HG02763 (cell line): ENCODE measurements around the gene ARHGEF19.

Source experiments
- ATAC-seq: cut with Tn5 transposase; IDR thresholded peaks from one replicate; pipeline ENCODE4 v1.9.1; 2021; ENCODE audit warnings: mild to moderate bottlenecking, moderate library complexity; ENCODE audit not compliant: unreplicated experiment

The ARHGEF19 gene

GRCh38 chr1:16152481-16153087 is 59.9 kb downstream of the ARHGEF19 start:
- no peak for ATAC-seq

- no peak for ATAC-seq
Observed at GRCh38 chr1:16151995-16152384, 60.5 kb downstream of the ARHGEF19 start.

GRCh38 chr1:16151196-16151994 is 61.1 kb downstream of the ARHGEF19 start:
- no peak for ATAC-seq

GRCh38 chr1:16150508-16150907 is 61.9 kb downstream of the ARHGEF19 start:
- no peak for ATAC-seq

- ATAC-seq: no peak
Observed at GRCh38 chr1:16149702-16150488, 62.6 kb downstream of the ARHGEF19 start.

- ATAC-seq: no peak
Observed at GRCh38 chr1:16149146-16149545, 63.3 kb downstream of the ARHGEF19 start.

- ATAC-seq: no peak
Observed at GRCh38 chr1:16148329-16149092, 63.9 kb downstream of the ARHGEF19 start.
